SK-N-SH (cell line): Measurements from ENCODE around the gene EXOSC3. TPM values are rescaled to one million over a fixed set of nuclear protein-coding genes. Genes with fewer than 3 reads are reported as not detected.

Source experiments
- CTCF ChIA-PET: fragments of 300-600, 350-600 bp; formaldehyde crosslinking; extraction: SDS; loops from one replicate; lab custom pipeline; 2021; lab: Yijun Ruan, JAX
- POLR2A ChIA-PET: fragments of 350-600 bp; sonication (Branson Sonifier 250); formaldehyde crosslinking; extraction: SDS; loops from one replicate; lab custom pipeline; 2020; ENCODE audit warnings: antibody characterized with exemption, inconsistent platforms; lab: Yijun Ruan, JAX
- DNase-seq: peaks from one replicate; pipeline ENCODE4 v3.0.0; 2012
- H2AFZ ChIP-seq: fragments of 200-600 bp; sonication (generic); 2 replicates; pipeline ENCODE4 v1.8.1; 2016; ENCODE audit warnings: antibody characterized with exemption, mild to moderate bottlenecking, low read depth
- H3F3A ChIP-seq: fragments of 200-600 bp; sonication (generic); replicated peaks from 2 replicates; pipeline ENCODE3; 2016; ENCODE audit warnings: antibody characterized with exemption, mild to moderate bottlenecking; ENCODE audit not compliant: insufficient read depth
- H3K27ac ChIP-seq, 2 experiments: fragments of 200-500 bp in 1 of 2; fragments of 200-600 bp in 1 of 2; sonication (Bioruptor generic) in 1 of 2; sonication (generic), shearing (Covaris generic) in 1 of 2; 2 replicates each; pipeline versions ENCODE4 v1.5.1 to v1.6.1; 2014 to 2016; ENCODE audit warnings: low read depth in 2 of 2, inconsistent platforms in 1 of 2, low read length in 1 of 2, mild to moderate bottlenecking in 1 of 2, mixed read lengths in 1 of 2
- H3K27me3 ChIP-seq: fragments of 200-600 bp; sonication (generic), shearing (Covaris generic); 2 replicates; pipeline ENCODE4 v1.6.1; 2016; ENCODE audit warnings: mixed run types; ENCODE audit not compliant: insufficient read depth
- H3K36me3 ChIP-seq, 2 experiments: fragments of 200-500 bp in 1 of 2; fragments of 200-600 bp in 1 of 2; sonication (Bioruptor generic) in 1 of 2; sonication (generic) in 1 of 2; replicated peaks in 1 of 2; 2 replicates each; pipeline versions ENCODE3 to v1.5.1; 2014 to 2016; ENCODE audit warnings: low read length in 1 of 2, mild to moderate bottlenecking in 1 of 2; ENCODE audit not compliant: insufficient read depth in 2 of 2, control insufficient read depth in 1 of 2
- H3K4me1 ChIP-seq, 2 experiments: fragments of 200-500 bp in 1 of 2; fragments of 200-600 bp in 1 of 2; sonication (Bioruptor generic) in 1 of 2; sonication (generic), shearing (Covaris generic) in 1 of 2; 2 replicates each; pipeline versions ENCODE4 v1.5.1 to v1.6.1; 2014 to 2016; ENCODE audit warnings: low read depth in 1 of 2, low read length in 1 of 2, mixed run types in 1 of 2; ENCODE audit not compliant: insufficient read depth in 2 of 2, control insufficient read depth in 1 of 2
- H3K4me2 ChIP-seq: fragments of 200-600 bp; sonication (generic), shearing (Covaris generic); 2 replicates; pipeline ENCODE4 v1.6.1; 2017; ENCODE audit warnings: mixed run types
- H3K4me3 ChIP-seq, 2 experiments: fragments of 200-500 bp in 1 of 2; fragments of 200-600 bp in 1 of 2; sonication (Bioruptor generic) in 1 of 2; sonication (generic), shearing (Covaris generic) in 1 of 2; 2 replicates each; pipeline versions ENCODE4 v1.5.1 to v1.8.1; 2014 to 2016; ENCODE audit warnings: low read depth in 2 of 2, inconsistent platforms in 1 of 2, low read length in 1 of 2, mild to moderate bottlenecking in 1 of 2, mixed read lengths in 1 of 2, moderate library complexity in 1 of 2
- H3K79me2 ChIP-seq: fragments of 200-600 bp; sonication (generic); 2 replicates; pipeline ENCODE4 v1.8.1; 2017; ENCODE audit warnings: mild to moderate bottlenecking; ENCODE audit not compliant: insufficient read depth
- H3K9ac ChIP-seq: fragments of 200-600 bp; sonication (generic); 2 replicates; pipeline ENCODE4 v1.6.1; 2017; ENCODE audit warnings: mixed run types
- H3K9me2 ChIP-seq: fragments of 200-600 bp; sonication (generic); 2 replicates; pipeline ENCODE4 v1.6.1; 2017; ENCODE audit warnings: mixed run types
- H3K9me3 ChIP-seq: fragments of 200-600 bp; sonication (generic); 2 replicates; pipeline ENCODE4 v1.6.1; 2017; ENCODE audit warnings: mixed run types, mild to moderate bottlenecking, moderate library complexity
- H4K20me1 ChIP-seq: fragments of 200-600 bp; sonication (generic); 2 replicates; pipeline ENCODE4 v1.6.1; 2017; ENCODE audit warnings: mild to moderate bottlenecking, mixed run types; ENCODE audit not compliant: insufficient read depth
- ELF1 ChIP-seq: IDR thresholded peaks from 2 replicates; pipeline ENCODE4 v1.4.0; 2012
- FOXJ3 ChIP-seq: sonication (generic); formaldehyde crosslinking; IDR thresholded peaks from 2 replicates; pipeline ENCODE4 v1.5.1; 2020; ENCODE audit warnings: mild to moderate bottlenecking, missing genetic modification reagents
- FOXM1 ChIP-seq: IDR thresholded peaks from 2 replicates; pipeline ENCODE4 v1.4.0; 2012; ENCODE audit warnings: low read depth, mild to moderate bottlenecking
- GABPA ChIP-seq: IDR thresholded peaks from 2 replicates; pipeline ENCODE4 v1.4.0; 2012; ENCODE audit warnings: low read depth, mild to moderate bottlenecking
- GATA2 ChIP-seq: sonication (generic); formaldehyde crosslinking; IDR thresholded peaks from 2 replicates; pipeline ENCODE4 v1.5.0; 2020; ENCODE audit warnings: mild to moderate bottlenecking, missing genetic modification reagents
- IRF3 ChIP-seq: fragments of 150-350 bp; IDR thresholded peaks from 2 replicates; pipeline ENCODE4 v1.6.1; 2016; ENCODE audit warnings: mild to moderate bottlenecking, low read depth, low read length
- JUND ChIP-seq: IDR thresholded peaks from 2 replicates; pipeline ENCODE4 v1.4.0; 2012
- MAX ChIP-seq: IDR thresholded peaks from 2 replicates; pipeline ENCODE4 v1.4.0; 2012; ENCODE audit warnings: low read depth
- MXI1 ChIP-seq: IDR thresholded peaks from 2 replicates; pipeline ENCODE4 v1.6.1; 2012; ENCODE audit warnings: mild to moderate bottlenecking, low read depth, low read length, improper control_type of control experiment
- NFIC ChIP-seq: IDR thresholded peaks from 2 replicates; pipeline ENCODE4 v1.4.0; 2012; ENCODE audit warnings: borderline replicate concordance
- POLR2AphosphoS5 ChIP-seq: IDR thresholded peaks from 2 replicates; pipeline ENCODE4 v1.6.1; 2012; ENCODE audit warnings: low read depth, low read length
- RAD21 ChIP-seq: IDR thresholded peaks from 2 replicates; pipeline ENCODE4 v1.6.1; 2012; ENCODE audit warnings: mild to moderate bottlenecking, low read length
- REST ChIP-seq: IDR thresholded peaks from 2 replicates; pipeline ENCODE4 v1.6.1; 2012; ENCODE audit warnings: mild to moderate bottlenecking, low read depth, low read length, moderate library complexity
- TAF1 ChIP-seq: IDR thresholded peaks from 2 replicates; pipeline ENCODE4 v1.6.1; 2012; ENCODE audit warnings: low read depth, mild to moderate bottlenecking, low read length, moderate library complexity, borderline replicate concordance
- TCF12 ChIP-seq: IDR thresholded peaks from 2 replicates; pipeline ENCODE4 v1.4.0; 2012
- TEAD4 ChIP-seq: IDR thresholded peaks from 2 replicates; pipeline ENCODE4 v1.4.0; 2012; ENCODE audit warnings: mild to moderate bottlenecking, borderline replicate concordance; ENCODE audit not compliant: insufficient read depth
- USF1 ChIP-seq: IDR thresholded peaks from 2 replicates; pipeline ENCODE4 v1.4.0; 2012; ENCODE audit warnings: low read depth, borderline replicate concordance
- USF2 ChIP-seq: fragments of 150-350 bp; IDR thresholded peaks from 2 replicates; pipeline ENCODE4 v1.6.1; 2017; ENCODE audit warnings: antibody characterized with exemption, low read length, low read depth, borderline replicate concordance
- ZBTB33 ChIP-seq: IDR thresholded peaks from 2 replicates; pipeline ENCODE4 v1.4.0; 2012; ENCODE audit warnings: low read depth, borderline replicate concordance
- WGBS: methylation state at CpG from one replicate; pipeline ENCODE4 v1.1.6; 2017; ENCODE audit warnings: low lambda C conversion rate; 5-methylcytosine and 5-hydroxymethylcytosine counted together
- polyA plus RNA-seq, 3 experiments: library from polyadenylated mRNA; depleted of rRNA; stranded (reverse); fragments of >200 nt; gene quantifications; 2 replicates each; pipeline ENCODE4 v1.2.3, GENCODE V29; 2012

EXOSC3 gene
- polyA plus RNA-seq, 1 of the 3 experiments (the other 2 are of a cell fraction) = 53.6 TPM

- H3K4me1 ChIP-seq = peaks cover 0 to 11% of the 10 kb centered on the region in 2 experiments; a peak in 2 of 4 replicates
- WGBS = 80% methylated on average over 2 of the region's 2 CpGs
- POLR2A ChIA-PET = interaction anchor here (0.7 kb wide), 1 partner anchor 29 kb away, joined by 3 read pairs; no protein-coding TSS in a partner anchor
- no peaks in the 10 kb centered on the region for H3K9me3 ChIP-seq
- H3K9ac ChIP-seq = no peak overlapping the region
- H3K27me3 ChIP-seq = no peaks in the 10 kb centered on the region
- no peak overlapping the region for H3K4me3 ChIP-seq
- TF ChIP-seq GATA2 (CRISPR knock-in tag) = no peak
- no peak for TF ChIP-seq GABPA
- no peak for TF ChIP-seq NFIC
- TF ChIP-seq POLR2AphosphoS5 = no peak
- TF ChIP-seq JUND = no peak
- TF ChIP-seq TCF12 = no peak
- TF ChIP-seq MAX = no peak
- TF ChIP-seq FOXM1 = no peak
- no peak for TF ChIP-seq TEAD4
- peaks cover 35% of the 10 kb centered on the region for H3K79me2 ChIP-seq
- CTCF ChIA-PET = interaction anchor here (1.1 kb wide), 1 partner anchor 49 kb away, joined by 3 read pairs; no protein-coding TSS in a partner anchor
- no peak overlapping the region for H3K4me2 ChIP-seq
- no peaks in the 10 kb centered on the region for H4K20me1 ChIP-seq
- peaks cover 63 to 73% of the 10 kb centered on the region in 2 experiments for H3K36me3 ChIP-seq
- H2AFZ ChIP-seq = no peak overlapping the region
- H3K27ac ChIP-seq = no peak overlapping the region
- DNase-seq = no peak
- H3K9me2 ChIP-seq = no peaks in the 10 kb centered on the region
- H3F3A ChIP-seq = peaks cover 18% of the 10 kb centered on the region
Measured at GRCh38 chr9:37778534-37778933, 6.3 kb downstream of the EXOSC3 start.

GRCh38 chr9:37776328-37776727, 8.5 kb downstream of the EXOSC3 start:
- Histone ChIP-seq H3K27ac (no peak overlapping the region), H3K36me3 (peaks cover 45 to 52% of the 10 kb centered on the region in 2 experiments), H3K4me1 (no peaks in the 10 kb centered on the region), H3K9me3 (no peaks in the 10 kb centered on the region), H3K9me2 (no peaks in the 10 kb centered on the region), H2AFZ (no peak overlapping the region), H3K4me3 (no peak overlapping the region), H4K20me1 (no peaks in the 10 kb centered on the region), H3K79me2 (peaks cover 13% of the 10 kb centered on the region; the same call in 1 of the 2 replicates), H3K9ac (no peak overlapping the region), H3K4me2 (no peak overlapping the region), H3F3A (peaks cover 16% of the 10 kb centered on the region), H3K27me3 (no peaks in the 10 kb centered on the region)
- ChIA-PET POLR2A (no interaction called here), CTCF (no interaction called here)
- no peak for DNase-seq
- WGBS = 88% methylated on average over 5 of the region's 5 CpGs
- TF ChIP-seq FOXJ3 (CRISPR knock-in tag) (no peak), TAF1 (no peak), MXI1 (no peak), JUND (no peak), ELF1 (no peak), RAD21 (no peak), POLR2AphosphoS5 (no peak; the same call in 1 of the 2 replicates), USF2 (no peak), ZBTB33 (no peak), TCF12 (no peak), IRF3 (no peak), REST (no peak), USF1 (no peak), FOXM1 (no peak)
